GM21528 (cell line): ENCODE data around the gene HS6ST2.
"Not testable (repeated sequence)": the region's sequence is repeated elsewhere in the genome, so short reads cannot be mapped to it uniquely, and the experiment has no call there.

ENCODE experiments used
- ATAC-seq: cut with Tn5 transposase; IDR thresholded peaks from one replicate; pipeline ENCODE4 v1.9.1; 2021; ENCODE audit warnings: mild to moderate bottlenecking, moderate library complexity; ENCODE audit not compliant: unreplicated experiment, low FRiP score

The HS6ST2 gene

DNA sequence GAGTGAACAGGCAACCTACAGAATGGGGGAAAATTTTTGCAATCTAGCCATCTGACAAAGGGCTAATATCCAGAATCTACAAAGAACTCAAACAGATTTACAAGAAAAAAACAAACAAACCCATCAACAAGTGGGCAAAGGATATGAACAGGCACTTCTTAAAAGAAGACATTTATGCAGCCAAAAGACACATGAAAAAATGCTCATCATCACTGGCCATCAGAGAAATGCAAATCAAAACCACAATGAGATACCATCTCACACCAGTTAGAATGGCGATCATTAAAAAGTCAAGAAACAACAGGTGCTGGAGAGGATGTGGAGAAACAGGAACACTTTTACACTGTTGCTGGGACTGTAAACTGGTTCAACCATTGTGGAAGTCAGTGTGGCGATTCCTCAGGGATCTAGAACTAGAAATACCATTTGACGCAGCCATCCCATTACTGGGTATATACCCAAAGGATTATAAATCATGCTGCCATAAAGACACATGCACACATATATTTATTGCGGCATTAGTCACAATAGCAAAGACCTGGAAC, 13.3 kb downstream of the HS6ST2 start:
- ATAC-seq, result not testable (repeated sequence)

DNA sequence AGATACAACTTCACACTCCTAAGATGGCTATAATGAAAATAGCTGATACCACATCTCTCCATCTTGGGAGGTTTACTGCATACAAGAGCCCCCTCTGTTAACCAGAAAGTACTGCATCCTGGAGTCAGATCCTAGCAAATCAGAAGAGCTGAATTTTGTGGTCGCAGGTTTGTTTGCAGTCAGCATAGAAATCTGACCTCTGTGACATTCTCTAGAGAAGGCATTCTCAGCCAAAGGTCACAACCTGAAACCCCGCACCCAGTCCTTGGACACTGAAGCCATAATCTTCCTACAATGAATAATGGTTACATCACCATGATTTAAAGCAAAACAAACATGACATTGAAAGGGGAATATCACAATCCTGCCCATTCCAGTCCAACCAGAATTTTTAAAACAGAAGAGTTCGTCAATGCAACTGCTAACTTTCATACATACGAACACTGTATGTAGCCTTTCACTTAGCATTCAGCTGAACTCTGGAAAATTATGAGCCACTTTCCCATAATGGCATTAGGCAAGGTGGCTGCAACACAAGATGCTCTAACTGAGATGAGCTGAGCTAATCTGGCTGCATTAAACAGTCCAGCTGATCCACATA, 17.6 kb downstream of the HS6ST2 start:
- no peak for ATAC-seq

DNA sequence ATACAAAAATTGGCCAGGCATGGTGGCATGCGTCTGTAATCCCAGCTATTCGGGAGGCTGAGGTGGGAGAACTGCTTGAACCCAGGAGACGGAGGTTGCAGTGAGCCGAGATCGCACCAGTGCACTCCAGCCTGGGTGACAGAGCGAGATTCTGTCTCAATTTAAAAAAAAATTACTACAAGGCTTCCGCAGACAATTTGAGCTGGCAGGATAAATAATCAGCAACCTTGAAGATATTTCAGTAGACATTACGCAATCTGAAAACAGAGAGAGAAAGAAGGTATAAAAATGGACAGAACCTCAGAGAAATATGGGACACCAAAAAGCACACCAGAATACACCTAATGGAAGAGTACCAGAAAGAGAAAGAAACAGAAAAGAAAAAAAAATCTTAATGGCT, 25.3 kb downstream of the HS6ST2 start:
- ATAC-seq, result no peak

DNA sequence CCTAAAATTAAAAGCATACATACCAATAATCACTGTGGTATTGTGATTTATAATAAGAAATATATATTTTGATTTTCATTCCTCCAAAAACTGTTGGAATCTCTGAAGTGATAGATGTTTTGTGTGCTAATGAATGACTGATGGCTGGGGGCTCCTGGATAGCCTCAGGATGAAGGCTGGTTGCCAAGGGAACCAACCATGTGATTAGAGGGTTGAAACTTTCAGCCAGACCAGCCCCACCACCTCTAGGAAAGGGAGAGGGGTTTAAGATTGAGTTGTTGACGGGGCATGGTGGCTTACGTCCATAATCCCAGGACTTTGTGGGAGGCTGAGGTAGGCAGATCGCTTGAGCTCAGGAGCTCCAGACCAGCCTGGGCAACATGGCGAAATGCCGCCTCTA, 34.0 kb downstream of the HS6ST2 start:
- no peak for ATAC-seq

DNA sequence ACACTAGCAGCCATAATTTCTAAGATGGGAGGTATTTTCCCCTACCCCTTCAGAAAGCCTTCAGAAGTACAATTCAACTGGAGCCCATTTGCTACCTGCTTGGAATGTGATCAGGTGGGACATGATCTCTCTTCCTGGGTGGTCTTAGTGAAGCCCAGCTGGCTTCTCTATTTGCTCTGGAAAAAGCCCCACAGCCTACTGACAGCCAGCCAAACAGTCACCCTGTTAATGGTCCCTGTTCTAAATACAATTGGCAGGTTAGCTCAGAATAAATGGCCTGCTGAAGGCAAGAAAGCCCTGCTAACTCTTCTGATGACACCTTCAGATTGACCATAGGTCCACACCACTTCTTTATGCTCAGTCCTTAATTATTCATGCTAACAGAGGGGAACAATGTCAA, 39.9 kb downstream of the HS6ST2 start:
- no peak for ATAC-seq

DNA sequence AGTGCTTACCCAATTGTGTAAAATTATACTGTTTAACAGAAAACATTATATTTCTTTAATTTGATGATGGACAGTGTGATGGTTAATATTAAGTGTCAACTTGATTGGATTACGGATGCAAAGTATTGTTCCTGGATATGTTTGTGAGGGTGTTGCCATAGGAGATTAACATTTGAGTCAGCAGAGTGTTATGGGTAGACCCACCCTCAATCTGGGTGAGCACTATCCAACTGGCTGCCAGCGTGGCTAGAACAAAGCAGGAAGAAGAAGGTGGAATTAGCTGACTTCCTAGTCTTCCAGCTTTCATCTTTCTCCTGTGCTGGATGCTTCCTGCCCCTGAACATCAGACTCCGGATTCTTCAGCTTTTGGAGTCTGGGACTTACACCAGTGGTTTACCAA, 42.1 kb downstream of the HS6ST2 start:
- no peak for ATAC-seq

DNA sequence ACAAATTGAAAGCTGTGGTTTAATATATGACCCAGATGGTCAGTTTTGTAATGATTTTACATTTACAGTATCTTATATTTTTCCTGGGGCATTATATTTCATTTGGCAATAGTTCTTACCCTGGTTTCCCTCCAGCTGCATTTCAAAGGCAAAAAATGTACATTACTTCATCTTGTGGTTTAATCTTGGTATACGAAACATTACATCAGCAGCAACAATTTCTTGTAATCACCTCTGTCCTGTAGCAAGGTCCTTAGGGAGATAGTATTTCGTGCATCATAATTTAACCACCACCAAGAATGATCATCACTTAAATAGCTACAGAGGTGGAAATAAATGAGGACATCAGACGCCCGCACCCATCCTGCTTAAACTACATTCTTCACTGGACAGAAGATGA, 48.8 kb downstream of the HS6ST2 start:
- no peak for ATAC-seq

DNA sequence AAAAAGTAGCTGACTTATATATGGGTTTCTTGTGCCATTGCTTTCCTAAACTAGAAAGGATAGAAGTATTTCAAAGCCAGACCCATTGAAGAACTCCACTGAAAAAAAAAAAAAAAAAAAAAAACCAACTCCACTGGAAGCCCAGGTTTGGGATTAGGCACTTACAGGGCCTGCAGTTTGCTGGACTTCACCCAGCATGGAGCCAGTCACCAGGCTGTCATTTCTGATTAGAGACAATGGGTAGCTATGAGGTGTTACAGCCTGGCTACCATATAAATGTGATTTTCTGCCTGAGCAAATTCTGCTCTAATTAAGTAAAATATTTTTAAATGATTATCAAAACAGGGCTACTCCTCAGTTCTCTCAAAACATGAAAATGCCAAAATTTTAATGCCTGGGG, 49.5 kb downstream of the HS6ST2 start:
- ATAC-seq, result no peak

DNA sequence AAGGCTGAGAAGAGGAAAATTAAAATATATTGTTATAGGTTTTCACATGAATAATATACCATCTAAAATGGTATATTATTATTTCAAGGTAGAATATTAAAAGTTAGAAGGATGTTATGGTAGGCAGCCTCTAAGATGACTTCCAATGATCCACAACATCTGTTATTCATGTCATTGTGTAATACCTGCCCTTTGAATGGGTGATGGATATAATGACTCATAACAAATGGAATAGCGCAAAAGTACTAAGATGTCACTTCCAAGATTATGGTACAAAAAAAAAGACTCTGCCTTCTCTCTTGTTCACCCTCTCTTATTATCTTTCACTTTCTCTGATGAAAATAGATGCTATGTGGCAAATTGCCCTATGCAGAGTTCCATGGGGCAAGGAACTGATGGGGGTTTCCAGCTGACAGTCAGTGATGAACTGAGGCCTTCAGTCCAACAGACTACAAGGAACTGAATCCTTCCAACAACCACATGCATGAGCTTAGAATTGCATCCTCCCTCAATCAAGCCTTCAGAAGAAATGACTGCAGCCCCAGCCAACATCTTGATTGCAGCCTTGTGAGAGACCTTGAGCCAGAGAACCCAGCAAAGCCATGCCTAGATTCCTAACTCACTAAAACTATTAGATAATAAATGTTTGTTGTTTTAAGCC, 57.7 kb downstream of the HS6ST2 start:
- no peak for ATAC-seq

DNA sequence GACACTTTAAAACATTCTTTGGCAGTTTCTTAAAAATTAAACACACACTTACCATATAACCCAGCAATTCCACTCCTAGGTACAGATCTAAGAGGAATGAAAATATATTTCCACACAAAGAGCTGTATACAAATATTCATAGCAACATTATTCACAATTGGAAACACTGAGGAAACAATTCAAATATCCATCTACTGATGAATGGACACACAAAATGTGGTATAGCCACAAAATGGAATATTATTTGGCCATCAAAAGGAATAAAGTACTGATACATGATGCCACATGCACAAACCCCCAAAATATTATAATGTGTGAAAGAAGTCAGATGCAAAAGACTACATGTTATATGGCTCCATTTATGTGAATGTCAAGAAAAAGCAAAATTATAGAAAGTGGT, 70.9 kb downstream of the HS6ST2 start:
- no peak for ATAC-seq

DNA sequence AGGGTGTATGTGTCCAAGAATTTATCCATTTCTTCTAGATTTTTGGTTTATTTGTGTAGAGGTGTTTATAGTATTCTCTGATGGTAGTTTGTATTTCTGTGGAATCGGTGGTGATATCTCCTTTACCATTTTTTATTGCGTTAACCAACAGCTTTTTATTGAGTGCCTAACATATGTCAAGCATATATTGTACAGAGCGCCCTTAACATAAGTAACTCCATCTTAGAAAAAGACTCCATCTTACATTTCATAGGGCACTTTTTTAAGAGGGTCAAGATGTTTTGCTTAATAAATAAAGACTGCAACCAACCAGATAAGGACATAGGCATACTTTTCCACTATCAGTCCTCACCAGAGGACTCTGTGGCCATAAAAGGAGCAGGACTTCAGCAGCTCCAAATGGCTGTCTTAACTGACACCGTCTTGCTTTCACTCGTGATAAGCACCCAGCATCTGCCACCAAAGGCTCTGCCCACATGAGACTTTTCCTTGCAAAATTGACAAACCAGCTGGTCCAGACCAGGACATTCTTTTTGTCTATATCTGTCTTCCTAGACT, 75.0 kb downstream of the HS6ST2 start:
- ATAC-seq, result no peak

DNA sequence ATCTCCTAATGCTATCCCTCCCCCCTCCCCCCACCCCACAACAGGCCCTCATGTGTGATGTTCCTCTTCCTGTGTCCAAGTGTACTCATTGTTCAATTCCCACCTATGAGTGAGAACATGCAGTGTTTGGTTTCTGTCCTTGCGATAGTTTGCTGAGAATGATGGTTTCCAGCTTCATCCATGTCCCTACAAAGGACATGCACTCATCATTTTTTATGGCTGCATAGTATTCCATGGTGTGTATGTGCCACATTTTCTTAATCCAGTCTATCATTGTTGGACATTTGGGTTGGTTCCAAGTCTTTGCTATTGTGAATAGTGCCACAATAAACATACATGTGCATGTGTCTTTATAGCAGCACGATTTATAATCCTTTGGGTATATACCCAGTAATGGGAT, 77.7 kb downstream of the HS6ST2 start:
- ATAC-seq, result not testable (repeated sequence)

DNA sequence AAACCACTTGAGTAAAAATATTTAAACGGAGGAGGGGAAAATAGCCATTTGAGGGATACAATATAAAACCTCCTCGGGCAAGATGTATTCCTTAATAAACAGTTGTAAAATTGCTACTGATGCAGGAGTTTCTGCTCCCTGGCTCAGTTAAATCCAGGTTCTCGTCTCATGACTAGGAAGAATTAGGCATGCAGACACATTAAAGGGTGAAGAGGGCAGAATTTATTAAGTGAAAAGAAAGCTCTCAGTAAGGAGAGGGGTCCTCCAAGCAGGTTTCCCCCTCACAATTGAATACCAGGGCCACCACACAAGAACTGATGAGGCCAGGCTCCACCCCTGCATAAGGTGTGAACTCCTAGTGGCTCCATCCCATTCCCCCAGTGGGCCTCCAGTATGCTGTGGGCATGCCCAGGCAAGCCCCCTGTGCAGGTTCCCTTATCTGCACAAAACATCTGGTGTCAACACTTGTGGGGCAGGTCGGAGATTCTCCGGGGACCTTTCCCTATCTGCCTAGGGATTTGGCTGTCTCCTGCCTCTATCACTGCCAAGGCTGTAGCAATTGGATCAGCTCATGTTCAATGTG, 80.4 kb downstream of the HS6ST2 start:
- no peak for ATAC-seq

DNA sequence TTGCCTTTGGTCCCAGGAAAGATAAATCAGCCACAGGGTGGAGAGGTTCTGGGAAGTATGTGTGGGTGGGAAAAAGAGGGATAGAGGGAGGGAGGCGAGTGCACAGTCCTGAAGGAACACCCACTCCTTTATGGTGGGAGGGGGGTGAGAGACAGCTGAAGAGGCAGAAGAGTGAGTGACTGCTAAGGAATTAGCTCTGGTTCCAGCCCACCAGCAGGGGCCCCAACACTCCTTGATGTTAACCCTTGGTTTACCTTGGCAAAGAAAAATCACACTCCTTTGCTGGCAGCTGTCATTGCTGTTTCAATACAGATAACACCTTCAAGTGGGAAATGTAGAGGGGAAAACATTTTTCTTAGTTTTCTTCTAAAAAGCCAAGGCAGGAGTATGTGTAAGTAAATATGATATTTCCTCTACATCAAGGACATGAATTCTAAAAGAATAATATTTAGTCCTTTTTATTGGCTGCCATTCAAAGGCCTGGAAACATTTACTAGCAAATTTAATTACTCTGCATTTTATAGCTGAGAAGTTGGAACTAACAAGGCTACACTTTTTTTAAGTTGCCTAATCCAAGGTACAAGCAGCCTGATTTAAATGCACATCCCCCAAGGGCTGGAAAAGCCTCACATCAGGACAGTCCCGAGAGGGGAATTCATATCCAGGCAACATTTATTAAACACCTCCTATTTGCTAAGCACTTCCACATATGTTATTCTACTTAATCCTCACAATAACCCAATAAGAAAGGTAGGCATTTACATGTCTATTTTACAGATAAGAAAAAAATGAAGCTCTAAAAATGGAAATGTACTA, 81.7 kb downstream of the HS6ST2 start:
- no peak for ATAC-seq

DNA sequence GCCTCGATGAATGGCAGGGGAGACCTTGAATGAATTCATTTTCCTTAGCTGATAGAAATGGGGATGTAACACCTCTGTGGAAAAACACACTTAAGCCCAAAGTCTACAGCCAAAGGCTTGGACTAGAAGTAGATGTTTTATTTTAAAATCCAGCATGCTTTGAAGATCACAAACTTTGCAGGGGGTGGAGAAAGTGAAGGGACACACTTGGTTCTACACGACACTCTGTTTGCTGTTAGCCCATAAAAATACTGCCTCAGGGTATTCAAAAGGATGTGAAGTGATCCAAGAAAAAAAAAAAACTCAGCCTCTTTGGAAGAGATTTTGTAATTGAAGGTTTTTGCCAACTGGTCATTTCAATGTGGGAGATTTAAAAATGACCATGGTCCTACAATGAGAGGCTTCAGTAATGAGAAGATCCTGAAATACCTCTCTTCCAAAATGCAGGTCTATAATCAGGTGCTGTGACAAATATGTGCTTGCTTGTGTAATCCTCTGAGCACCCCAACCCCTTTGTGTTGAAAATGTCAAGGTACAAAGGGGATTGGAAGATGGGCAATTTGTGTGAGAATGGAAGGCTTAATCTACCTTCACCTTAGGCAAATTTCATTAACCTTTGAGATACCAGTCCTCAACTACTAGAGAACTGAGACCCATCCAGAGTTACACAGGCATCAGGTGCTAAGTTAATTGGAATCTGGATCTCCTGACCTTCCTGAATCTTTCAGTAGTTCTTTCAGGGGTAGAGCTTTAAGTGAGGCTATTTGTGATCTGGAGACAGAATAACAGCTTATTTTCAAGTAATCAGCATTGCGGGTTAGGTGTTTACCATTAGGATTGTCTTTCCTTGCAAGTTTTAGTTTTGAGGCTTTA, 82.5 kb downstream of the HS6ST2 start:
- ATAC-seq, result no peak

DNA sequence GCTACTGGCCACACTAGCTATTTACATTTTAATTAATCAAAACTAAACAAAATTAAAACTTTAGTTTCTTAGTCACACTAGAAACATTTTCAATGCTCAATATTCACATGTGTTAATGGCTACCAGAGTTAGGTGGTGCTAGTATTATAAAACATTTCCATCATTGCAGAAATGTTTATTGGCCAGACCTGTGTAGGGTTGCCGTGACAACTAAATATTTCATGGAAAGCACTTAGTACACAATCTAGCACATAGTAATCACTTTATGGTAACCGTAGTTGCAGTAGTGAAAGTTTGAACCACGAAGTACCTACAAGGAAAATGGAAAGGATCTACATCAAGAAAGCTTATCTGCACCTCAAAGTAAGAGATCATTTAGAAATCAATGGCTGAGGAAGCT, 95.9 kb downstream of the HS6ST2 start:
- no peak for ATAC-seq

DNA sequence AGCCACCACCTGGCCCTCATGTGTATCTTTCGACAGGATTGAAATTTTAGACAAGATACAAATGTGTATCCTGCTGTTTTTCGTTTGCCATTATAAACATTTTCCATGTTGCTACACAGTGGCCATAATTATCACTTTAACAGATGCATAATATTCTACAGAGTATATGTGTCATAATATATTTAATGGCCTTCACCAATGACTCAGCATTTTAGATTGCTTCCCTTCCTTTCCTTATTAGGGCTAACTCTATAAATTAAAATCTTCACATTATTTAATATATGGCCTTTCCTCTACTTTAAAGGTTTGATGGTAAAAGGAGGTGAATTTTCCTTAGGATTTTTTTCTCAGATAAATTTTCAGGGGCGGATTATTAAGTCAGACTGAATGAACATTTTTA, 97.4 kb downstream of the HS6ST2 start:
- ATAC-seq, result no peak

DNA sequence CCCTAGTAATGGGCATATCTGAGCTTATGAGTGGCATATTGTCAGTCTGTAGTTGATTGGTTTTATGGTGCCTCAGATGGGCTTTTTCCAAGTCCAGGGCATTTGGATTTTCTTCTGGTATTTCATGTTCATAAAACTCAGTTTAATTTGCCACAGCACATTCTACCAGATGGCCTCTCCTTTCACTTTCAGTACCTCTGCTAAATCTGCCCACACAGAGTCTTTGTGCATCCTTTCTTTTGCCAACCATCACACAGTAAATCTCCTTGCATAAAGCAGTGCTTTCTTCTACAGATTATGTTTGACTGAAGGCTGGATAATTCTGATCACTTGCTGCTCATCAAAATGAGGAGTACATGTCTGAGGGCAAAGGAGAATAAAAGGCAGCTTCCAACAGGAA, 98.2 kb downstream of the HS6ST2 start:
- no peak for ATAC-seq

DNA sequence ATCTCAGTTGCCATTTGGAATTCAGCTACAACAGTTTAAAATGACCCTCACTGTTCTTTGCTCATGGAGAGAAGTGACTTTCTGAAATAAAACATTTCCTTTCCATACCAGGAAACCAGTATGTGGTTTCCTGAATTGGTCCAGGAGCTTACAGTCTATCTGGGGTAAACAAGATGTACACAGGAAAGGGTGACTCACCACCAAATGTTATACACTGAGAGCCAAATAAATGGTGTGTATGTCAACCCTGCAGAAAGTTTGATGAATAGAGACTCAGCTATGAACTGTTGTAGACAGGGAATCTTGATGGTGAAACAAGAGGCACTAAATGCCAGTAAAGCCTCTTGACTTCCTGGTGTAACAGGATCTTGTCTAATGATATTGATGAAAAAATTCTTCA, 100.4 kb downstream of the HS6ST2 start:
- ATAC-seq, result no peak

DNA sequence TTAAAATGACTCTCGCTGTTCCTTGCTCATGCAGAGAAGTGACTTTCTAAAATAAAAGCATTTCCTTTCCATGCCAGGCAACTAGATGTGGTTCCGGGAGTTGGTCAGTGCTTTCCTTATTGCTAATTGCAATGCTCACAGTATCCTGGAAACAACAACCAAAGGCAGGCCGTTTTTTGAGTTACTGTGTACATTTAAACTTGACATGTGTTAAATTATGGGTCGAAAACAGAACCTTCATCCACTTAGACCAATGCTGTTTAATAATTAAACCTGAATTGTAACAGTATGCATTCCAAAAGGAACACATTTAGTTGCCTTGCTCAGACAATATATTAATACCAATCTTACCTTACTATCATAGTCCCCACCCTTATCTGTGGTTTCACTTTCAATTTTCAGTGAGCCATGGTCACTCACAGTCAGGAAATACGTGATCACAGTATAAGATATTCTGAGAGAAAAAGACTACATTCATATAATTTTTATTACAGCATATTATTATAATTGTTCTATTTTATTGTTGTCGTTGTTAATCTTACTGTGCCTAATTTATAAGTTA, 102.6 kb downstream of the HS6ST2 start:
- no peak for ATAC-seq
